HG02870 (cell line): Measurements from ENCODE around the gene LSMEM2.
A peak's percentile ranks its signal among the peaks of the same experiment; 100 is the strongest.

Source experiments
- ATAC-seq: cut with Tn5 transposase; IDR thresholded peaks from one replicate; pipeline ENCODE4 v1.9.1; 2021; ENCODE audit warnings: mild to moderate bottlenecking, moderate library complexity; ENCODE audit not compliant: unreplicated experiment

Gene LSMEM2

GRCh38 chr3:50337175-50337861, 58.4 kb downstream of the LSMEM2 start:
- ATAC-seq: peak; percentile 72
